HG02610 (cell line): Measurements from ENCODE around the gene CMTM4.
"Not testable (repeated sequence)": the region's sequence is repeated elsewhere in the genome, so short reads cannot be mapped to it uniquely, and the experiment has no call there.

Experiments used
- ATAC-seq: cut with Tn5 transposase; IDR thresholded peaks from one replicate; pipeline ENCODE4 v1.9.1; 2021; ENCODE audit warnings: mild to moderate bottlenecking, moderate library complexity; ENCODE audit not compliant: unreplicated experiment

CMTM4 gene

DNA sequence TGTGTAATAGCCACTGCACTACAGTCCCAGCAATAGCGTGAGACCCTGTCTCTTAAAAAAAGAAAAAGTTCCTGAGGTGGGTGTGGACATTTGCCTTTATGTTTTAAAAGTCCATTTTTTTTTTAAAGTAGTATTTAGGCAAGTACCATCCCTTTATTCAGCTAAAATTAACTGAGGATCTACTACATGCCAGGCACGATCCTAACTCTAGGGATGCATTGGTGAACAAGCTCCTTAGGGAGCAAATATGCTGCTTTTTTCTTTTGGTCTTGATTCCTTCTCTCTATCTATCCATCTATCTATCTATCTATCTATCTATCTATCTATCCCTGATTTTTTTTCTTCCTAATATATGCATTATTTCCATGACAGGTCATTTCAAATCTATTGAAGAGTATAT lies 47.4 kb downstream of the CMTM4 start:
- ATAC-seq = no peak

- ATAC-seq = no peak
Observed at GRCh38 chr16:66647866-66648265, 48.7 kb downstream of the CMTM4 start.

DNA sequence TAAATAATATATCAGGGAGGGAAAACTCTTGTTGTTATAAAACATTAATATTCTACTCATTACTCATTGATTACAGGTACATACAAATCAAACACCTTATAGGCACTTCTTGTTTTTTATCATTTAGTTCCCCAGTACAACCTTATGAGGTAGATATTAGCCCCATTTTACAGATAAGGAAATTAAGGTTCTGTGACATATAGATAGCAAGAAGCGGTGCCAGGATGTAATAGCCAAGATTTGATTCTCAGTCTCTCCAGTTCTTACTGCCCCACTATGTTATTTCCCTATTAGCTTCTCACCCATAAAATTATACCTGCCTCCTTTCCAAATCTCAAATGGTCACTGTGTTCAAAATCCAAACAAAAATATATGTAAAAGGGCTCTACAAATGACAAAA lies 55.2 kb downstream of the CMTM4 start:
- no peak for ATAC-seq

GRCh38 chr16:66640724-66641314 lies 55.7 kb downstream of the CMTM4 start:
- no peak for ATAC-seq

DNA sequence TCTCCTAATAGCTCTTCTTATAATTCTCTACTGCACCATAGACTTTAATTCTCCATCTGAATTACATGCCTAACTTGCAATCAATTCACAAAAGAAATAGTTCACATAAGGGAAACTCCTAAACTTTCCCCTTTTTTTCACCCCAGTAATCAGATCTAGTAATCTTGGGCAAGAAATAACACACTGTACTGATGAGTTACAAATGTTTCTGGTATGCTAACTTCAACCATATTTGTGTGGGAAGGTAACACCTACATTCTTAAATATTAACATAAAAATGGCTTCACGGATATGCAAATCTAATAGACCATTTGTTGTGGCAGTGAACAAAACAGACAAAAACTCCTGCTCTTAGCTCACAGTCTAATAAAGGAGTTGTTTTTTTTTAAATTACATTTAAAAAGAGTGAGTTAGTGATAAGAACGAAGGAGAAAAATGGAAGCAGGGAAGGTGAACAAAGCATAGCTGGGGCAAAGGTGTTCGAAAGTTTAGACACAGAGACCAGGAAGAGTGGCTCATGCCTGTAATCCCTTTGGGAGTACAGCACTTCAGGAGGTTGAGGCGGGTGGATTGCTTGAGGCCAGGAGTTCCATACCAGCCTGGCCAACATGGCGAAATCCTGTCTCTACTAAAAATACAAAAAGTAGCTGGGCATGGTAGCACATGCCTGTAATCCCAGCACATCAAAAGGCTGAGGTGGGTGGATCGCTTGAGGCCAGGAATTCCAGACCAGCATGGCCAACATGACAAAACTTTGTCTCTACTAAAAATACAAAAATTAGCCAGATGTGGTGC lies 57.3 kb downstream of the CMTM4 start:
- ATAC-seq = no peak

GRCh38 chr16:66637806-66638205 lies 58.7 kb downstream of the CMTM4 start:
- ATAC-seq = no peak

DNA sequence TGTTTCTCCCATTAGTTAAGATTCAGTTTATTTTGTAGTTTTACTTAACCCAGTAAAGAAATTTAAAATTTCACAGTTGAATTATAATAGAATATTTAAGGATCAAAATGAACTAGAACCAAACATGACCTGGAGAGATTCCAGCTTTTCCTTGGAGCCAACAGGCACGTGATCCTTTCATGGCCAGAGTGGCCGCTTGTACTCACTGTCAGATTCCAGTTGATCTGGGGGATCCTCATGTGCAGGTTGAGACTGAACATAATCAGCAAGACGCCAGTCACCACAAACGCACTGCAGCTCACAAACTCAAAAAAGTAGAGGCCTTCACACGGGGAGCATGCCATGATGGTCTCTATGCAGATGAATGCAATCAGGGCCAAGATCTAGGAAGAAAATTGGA lies 60.3 kb downstream of the CMTM4 start:
- ATAC-seq = no peak

DNA sequence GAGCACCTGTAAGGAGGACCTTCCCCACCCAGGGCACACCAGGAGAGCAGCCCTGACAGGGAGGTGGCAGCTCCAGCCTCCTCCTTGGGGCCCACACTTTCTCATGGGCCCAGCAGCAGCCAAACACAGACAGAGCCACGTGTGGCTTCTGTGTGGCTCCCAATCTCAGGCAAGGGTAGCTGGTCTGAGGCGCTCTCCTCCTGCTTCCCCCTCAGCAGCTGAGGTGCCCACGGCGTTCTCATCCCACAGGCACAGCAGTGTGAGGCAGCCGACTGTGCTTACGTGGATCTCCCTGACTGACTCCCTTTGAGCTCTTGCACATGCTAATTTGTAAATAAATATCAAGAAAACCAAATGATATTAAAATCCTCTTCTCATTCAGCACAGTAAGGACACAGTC lies 61.1 kb downstream of the CMTM4 start:
- ATAC-seq = no peak

DNA sequence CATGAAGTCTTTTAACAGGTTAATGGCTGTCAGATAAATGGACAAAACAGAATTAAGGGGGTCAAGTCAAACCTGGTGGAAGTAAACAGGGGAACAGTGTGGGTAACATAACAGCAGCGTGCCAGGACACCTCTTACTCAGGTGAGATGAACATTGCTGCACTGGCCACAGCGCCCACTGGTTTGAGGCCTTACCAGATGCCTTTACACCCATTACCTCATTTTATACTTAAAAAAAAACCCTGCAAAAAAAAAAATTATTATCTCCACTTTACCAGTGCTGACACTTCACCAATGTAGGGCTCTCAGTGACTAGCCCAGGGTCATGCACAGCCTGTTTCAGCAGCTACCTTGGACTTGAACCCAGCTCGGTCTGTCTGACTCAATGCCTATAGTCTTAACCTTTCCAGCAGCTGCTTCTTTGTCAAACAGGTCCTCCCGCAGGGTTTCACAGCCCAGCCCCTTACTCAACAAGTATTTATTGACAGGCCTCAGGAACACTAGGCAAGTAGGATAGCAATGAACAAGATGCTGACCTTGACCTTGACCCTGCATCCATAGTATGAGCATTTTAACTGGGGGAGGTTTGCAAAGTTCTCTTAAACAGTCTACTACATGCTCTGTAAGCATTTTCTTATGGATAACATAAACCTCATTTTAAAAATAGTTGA lies 61.9 kb downstream of the CMTM4 start:
- ATAC-seq = no peak

DNA sequence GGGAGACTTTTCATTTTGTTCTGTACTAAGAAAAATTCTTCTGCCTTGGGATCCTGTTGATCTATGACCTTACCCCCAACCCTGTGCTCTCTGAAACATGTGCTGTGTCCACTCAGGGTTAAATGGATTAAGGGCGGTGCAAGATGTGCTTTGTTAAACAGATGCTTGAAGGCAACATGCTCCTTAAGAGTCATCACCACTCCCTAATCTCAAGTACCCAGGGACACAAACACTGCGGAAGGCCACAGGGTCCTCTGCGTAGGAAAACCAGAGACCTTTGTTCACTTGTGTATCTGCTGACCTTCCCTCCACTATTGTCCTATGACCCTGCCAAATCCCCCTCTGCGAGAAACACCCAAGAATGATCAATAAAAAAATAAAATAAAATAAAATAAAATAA lies 65.0 kb downstream of the CMTM4 start:
- not testable (repeated sequence) for ATAC-seq

DNA sequence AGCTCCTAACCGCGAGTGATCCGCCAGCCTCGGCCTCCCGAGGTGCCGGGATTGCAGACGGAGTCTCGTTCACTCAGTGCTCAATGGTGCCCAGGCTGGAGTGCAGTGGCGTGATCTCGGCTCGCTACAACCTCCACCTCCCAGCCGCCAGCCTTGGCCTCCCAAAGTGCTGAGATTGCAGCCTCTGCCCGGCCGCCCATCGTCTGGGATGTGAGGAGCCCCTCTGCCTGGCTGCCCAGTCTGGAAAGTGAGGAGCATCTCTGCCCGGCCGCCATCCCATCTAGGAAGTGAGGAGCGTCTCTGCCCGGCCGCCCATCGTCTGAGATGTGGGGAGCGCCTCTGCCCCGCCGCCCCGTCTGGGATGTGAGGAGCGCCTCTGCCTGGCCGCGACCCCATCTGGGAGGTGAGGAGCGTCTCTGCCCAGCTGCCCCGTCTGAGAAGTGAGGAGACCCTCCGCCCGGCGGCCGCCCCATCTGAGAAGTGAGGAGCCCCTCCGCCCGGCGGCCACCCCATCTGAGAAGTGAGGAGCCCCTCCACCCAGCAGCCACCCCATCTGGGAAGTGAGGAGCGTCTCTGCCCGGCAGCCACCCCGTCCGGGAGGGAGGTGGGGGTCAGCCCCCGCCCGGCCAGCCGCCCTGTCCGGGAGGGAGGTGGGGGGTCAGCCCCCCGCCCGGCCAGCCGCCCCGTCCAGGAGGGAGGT lies 65.8 kb downstream of the CMTM4 start:
- ATAC-seq = not testable (repeated sequence)

- no peak for ATAC-seq
Observed at GRCh38 chr16:66629856-66630255, 66.7 kb downstream of the CMTM4 start.

DNA sequence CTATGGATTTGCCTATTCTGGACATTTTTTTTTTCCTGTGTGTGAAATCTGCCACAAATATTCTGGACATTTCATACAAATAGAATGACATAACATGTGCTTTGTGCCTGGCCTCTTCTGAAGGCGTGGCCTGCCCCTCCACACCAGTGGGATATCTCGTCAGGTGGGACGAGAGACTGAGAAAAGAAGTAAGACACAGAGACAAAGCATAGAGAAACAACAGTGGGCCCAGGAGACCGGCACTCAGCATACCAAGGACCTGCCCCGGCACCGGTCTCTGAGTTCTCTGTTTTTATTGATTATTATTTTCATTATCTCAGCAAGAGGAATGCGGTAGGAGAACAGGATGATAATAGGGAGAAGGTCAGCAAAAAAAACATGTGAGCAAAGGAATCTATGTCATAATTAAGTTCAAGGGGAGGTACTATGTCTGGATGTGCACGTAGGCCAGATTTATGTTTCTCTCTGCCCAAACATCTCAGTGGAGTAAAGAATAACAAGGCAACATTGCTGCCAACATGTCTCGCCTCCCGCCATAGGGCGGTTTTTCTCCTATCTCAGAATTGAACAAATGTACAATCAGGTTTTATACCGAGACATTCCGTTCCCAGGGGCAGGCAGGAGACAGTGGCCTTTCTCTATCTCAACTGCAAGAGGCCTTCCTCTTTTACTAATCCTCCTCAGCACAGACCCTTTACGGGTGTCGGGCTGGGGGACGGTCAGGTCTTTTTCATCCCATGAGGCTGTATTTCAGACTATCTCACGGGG lies 68.7 kb downstream of the CMTM4 start:
- not testable (repeated sequence) for ATAC-seq

GRCh38 chr16:66623755-66624154 lies 72.8 kb downstream of the CMTM4 start:
- no peak for ATAC-seq

- no peak for ATAC-seq
Observed at GRCh38 chr16:66622863-66623262, 73.7 kb downstream of the CMTM4 start.

DNA sequence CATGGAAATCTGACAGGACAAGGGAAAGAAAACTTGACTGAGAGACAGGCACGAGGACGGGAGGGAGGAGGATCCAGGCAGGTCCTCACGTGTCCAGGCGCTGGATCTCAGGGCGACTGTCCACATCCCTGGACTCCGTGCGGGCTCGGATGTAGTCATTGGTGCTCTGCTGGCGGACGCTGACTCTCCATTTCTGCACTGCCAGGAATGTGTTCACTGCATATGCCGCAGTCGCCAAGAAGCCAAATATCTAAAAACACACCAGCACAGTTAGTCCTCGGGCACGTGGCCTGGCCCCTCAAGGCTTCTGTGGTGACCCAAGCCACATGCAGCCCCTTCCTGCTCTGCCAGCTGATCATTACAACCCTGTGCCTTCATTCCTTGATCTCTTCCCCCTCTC lies 74.6 kb downstream of the CMTM4 start:
- no peak for ATAC-seq

DNA sequence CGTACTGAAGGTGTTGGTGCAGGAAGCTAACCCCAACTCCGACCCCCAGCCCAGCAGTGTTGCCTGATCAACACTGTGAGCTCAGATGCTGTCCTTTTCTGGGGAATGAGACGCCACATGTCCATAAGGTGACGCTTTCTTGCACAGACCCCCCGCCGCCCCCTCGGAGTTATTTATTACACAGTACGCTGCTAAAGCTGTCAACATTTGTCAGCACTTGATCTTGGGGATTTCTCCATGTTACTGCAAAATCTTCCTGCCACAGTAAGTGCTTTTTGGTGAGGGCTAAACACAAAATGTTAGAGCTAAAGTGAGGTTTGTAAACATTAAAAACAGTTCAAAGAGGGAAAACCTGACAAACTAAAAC lies 76.1 kb downstream of the CMTM4 start:
- ATAC-seq = no peak

DNA sequence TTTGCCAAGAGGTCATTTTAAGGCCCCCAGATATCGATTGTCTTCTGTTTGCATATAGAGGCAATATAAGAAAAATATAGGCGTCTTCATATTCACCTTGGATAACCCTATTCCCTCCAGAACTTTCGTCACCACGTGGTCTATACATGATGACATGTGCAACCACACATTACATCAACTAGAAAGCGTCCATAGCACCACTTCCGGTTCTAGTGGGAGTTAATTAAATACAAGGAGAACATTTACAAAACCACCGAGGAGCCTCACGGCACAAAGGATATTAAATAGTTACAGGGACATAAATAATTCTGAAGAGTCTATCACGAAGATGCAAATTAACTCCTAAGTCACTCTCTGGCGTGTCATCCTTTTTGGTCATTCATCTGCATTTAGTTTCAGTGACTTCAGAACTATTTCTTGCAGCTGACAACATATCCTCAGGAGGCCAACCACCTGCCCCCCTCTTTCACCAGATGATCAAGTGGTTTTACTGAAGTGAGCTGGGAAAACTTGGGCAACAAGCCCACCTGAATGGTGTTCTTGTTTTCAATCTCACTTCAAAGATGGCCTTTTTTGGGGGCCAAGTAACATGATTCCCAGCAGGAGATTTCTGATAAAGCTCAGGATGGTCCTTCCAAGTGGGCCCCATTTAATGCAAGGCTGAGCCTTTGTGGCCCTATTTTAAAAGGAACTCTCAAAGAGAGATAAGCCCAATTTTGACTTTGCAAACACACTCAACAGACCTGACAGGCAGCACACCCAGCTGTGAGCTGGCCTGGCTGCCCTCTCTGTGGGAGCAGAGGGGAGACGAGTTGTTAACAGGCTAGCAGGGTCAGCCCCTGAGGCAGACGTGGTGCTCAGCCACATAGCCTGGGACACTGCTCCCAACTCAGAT lies 76.8 kb downstream of the CMTM4 start:
- no peak for ATAC-seq

- ATAC-seq = no peak
Observed at GRCh38 chr16:66618588-66619375, 77.8 kb downstream of the CMTM4 start.
